CMK (cell line): ENCODE results near the gene HEATR1.
A peak's percentile ranks its signal among the peaks of the same experiment; 100 is the strongest.
"Not testable (repeated sequence)": the region's sequence is repeated elsewhere in the genome, so short reads cannot be mapped to it uniquely, and the experiment has no call there.

Experiments
- DNase-seq: peaks from one replicate; pipeline ENCODE4 v3.0.0-alpha.2; 2010; ENCODE audit warnings: low read depth

The HEATR1 gene

GRCh38 chr1:236509647-236510401 is 94.5 kb downstream of the HEATR1 start:
- DNase-seq: peak; percentile 86

- no peak for DNase-seq
These were observed 95.1 kb downstream of the HEATR1 start for GRCh38 chr1:236509203-236509602.

- DNase-seq: no peak
These were observed 95.7 kb downstream of the HEATR1 start for GRCh38 chr1:236508593-236509027.

- DNase-seq: no peak
These were observed 97.2 kb downstream of the HEATR1 start for GRCh38 chr1:236507022-236507700.

DNA sequence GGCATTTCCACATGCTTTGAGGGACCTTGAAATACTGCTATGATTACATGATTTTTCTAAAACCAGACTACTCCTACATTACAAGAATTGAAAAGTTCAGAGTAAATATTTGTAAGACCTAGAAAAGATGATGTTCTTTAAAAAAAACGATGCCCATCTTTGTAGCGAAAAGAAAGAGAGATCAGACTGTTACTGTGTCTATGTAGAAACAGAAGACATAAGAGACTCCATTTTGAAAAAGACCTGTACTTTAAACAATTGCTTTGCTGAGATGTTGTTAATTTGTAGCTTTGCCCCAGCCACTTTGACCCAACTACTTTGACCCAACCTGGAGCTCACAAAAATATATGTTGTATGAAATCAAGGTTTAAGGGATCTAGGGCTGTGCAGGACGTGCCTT is 100.0 kb downstream of the HEATR1 start:
- not testable (repeated sequence) for DNase-seq

- peak; percentile 68 for DNase-seq
These were observed 101.2 kb downstream of the HEATR1 start for GRCh38 chr1:236502972-236503639.

DNA sequence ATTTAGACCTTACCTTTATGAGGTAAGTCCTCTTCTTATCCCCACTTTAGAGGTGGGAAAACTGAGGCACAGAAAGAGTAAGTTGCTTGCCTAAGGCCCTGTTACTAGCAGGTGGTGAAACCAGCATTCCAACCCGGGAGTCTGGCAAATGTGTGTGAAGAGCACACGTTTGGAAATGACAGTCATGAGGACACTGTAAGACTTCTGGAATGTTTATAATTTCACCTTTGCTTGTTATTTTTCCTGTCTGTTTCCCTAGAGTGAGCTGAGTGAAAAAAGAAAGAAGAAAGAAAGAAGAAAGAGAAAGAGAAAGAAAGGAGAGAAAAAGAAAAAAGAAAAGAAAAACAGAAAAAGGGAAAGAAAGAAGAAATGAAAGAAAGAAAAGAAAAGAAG is 101.7 kb downstream of the HEATR1 start:
- no peak for DNase-seq

DNA sequence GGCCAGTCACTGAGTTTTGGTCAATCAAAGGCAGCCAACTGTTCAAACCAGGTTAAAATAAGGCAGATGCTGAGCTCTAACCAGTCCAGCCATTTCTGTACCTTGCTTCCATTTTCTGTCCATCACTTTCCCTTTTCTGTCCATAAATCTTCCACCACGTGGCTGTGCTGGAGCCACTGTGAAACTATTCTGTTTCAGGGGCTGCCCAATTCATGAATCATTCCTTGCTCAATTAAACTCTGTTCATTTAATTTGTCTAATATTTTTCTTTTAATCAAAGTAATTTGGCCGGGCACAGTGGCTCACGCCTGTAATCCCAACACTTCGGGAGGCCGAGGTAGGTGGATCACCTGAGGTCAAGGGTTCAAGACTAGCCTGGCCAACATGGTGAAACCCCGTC is 103.2 kb downstream of the HEATR1 start:
- DNase-seq: no peak
